Cerebellar cortex (tissue), 1 donor: Measurements from ENCODE around the gene MPST.

Source experiments
- DNase-seq: peaks from one replicate; pipeline ENCODE4 v3.0.0-alpha.2; 2015; ENCODE audit warnings: low spot score

Gene MPST

GRCh38 chr22:37044634-37045625 lies 25.4 kb downstream of the MPST start:
- no peak for DNase-seq

- no peak for DNase-seq
Measured at GRCh38 chr22:37045958-37046357, 26.4 kb downstream of the MPST start.

- DNase-seq: no peak
Measured at GRCh38 chr22:37046589-37046988, 27.0 kb downstream of the MPST start.

- no peak for DNase-seq
Measured at GRCh38 chr22:37047006-37047405, 27.5 kb downstream of the MPST start.

DNA sequence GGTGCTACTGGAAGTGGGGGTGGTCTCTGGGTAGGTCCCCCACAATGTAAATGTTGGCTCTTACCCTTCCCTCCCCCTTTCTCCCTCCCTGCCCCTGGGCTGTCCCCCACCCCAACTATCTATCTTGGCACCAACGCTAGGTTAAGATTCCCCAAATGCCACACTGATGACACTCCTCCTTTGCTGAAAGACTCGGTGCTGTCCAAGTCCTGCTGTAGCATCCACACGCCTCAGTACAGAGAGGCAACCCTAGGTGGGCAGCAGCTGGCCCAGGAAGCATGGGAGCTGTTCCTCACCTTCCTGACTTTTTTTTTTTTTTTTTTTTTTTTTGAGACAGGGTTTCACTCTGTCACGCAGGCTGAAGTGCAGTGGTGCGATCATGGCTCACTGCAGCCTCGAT lies 28.6 kb downstream of the MPST start:
- no peak for DNase-seq

GRCh38 chr22:37049224-37049623 lies 29.7 kb downstream of the MPST start:
- no peak for DNase-seq

GRCh38 chr22:37050913-37051312 lies 31.4 kb downstream of the MPST start:
- no peak for DNase-seq

GRCh38 chr22:37051391-37052385 lies 32.1 kb downstream of the MPST start, which contains the start of gene KCTD17:
KCTD17 (plus strand) TSS chr22:37051742; CDS start chr22:37051761, 19 bp downstream.
- DNase-seq: peak; percentile 42

DNA sequence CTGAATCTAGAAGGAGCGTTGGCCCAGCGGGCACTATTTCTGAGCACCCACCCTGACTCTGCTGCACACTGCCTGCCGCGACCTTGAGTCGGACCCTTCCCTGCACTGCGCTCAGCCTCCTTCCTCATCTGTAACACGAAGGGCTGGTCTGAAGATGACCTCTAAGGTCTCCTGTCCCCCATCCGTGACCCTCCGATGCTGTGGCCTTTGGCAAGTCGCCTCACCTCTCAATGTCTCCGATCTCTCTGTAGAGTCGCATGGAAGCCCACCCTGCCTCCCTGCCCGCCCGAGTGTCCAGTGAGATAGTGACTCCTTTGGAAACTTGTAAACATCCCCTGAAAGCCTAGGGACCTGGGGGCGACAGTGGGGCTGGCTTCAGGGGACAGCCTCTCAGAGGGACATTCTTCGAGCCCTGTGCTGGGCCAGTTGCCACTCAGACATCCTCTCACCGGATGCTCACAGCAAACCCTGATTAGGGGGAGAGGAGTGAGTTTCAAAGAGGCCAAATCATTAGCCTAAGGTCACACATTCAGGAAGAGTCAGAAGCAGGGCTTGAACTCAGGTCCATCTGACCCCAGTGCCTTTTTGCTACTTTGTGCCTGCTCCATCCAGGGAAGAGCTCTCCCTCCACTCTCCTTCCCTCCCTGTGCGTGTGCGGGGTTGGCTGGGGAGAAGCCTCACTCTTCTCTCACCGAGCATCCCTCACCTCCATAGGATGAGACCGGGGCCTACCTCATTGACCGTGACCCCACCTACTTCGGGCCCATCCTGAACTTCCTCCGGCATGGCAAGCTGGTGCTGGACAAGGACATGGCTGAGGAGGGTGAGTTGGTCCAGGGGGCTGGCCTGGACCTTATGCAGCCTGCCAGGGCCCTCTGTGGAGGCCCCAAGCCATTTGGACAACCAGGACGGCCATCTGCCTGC lies 33.1 kb downstream of the MPST start:
- DNase-seq: no peak

DNA sequence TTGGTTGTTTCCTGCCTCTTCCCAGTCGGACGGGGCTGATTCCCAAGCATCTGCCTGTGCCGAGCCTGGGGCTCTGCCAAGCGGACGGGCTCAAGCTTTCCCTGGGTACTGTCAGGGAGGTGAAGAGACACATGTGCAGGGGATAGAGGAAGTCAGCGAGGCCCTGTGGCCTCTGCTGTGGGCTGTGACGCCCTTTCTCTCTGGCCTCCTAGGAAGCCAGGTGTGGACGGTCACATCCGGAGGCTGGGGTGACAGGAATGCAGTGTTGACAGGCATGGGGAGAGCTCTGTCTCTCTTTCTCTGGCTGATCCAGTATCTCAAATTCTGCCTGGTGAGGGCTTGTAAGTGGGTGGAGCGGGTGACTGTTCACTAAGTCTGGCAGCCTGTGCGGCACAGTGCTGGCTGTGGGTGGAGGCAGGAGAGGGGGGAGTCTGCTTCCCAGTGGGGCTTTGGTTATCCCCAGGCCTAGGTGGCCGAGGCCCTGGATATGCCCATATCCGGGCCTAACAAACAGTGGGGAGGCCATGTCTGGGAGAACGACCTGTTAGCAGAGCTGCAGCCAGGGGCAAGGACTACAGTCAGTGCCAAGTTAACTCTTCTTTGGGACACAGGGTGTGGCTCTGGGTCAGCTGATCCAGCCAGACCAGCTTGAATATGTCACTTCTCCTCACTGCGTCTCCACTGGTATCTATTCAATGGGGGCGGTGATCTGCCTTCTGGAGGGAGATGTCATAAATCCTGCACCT lies 33.9 kb downstream of the MPST start:
- peak; percentile 35 for DNase-seq

- no peak for DNase-seq
Measured at GRCh38 chr22:37054056-37054395, 34.5 kb downstream of the MPST start.

- no peak for DNase-seq
Measured at GRCh38 chr22:37054600-37055365, 35.2 kb downstream of the MPST start.

- DNase-seq: no peak
Measured at GRCh38 chr22:37056246-37056645, 36.7 kb downstream of the MPST start.

GRCh38 chr22:37057226-37057625 lies 37.7 kb downstream of the MPST start:
- DNase-seq: no peak

GRCh38 chr22:37057796-37058510 lies 38.4 kb downstream of the MPST start:
- DNase-seq: no peak

GRCh38 chr22:37058917-37059701 lies 39.6 kb downstream of the MPST start:
- DNase-seq: no peak

GRCh38 chr22:37059876-37060449 lies 40.4 kb downstream of the MPST start:
- no peak for DNase-seq
